Measurements from ENCODE around the gene TCTN1.
A peak's percentile ranks its signal among the peaks of the same experiment; 100 is the strongest.
"Not testable (repeated sequence)": the region's sequence is repeated elsewhere in the genome, so short reads cannot be mapped to it uniquely, and the experiment has no call there.

Gene TCTN1

DNA sequence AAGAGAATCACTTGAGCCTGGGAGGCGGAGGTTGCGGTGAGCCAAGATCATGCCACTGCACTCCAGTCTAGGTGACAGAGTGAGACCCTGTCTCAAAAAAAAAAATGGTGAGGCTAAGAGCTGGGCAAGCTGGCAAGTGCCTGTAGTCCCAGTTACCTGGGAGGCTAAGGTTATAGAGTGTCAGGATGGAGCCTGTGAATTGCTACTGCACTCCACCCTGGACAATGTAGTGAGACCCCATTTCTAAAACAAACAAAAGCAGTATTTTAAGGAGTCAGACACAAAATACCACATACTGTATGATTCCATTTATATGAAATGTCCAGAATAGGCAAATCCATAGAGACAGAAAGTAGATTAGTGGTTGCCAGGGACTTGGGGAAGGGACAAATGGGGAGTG is 26.8 kb upstream of the TCTN1 start:
- DNase-seq: not testable (repeated sequence)

GRCh38 chr12:110590059-110590458 is 23.9 kb upstream of the TCTN1 start:
- DNase-seq: no peak

DNA sequence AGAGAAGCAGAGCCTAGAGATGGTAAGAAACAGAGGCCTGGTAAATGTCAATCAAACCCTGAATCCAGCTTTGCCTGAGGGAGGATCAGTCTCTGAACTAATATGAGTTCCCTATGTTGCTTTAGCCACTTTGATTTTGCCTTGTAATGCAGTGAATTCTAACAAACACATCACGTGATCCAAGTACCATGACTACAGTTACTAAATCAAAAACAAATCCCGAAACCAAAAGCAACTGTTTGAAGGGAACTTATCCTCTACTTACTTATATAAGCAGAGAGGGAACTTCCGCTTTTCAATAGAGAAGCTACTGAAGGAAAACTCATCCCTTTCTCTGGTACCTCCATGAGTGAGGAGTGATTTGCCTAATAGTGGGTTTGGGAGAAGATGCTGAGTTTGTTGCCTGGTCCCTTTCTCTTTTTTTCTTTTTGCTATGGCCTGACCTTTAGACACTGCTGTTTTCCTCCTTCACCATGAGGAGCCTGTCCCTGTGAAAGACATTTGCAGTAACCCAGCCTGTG is 23.1 kb upstream of the TCTN1 start:
- no peak for DNase-seq

- no peak for DNase-seq
Measured at GRCh38 chr12:110591451-110592051, 22.4 kb upstream of the TCTN1 start.

DNA sequence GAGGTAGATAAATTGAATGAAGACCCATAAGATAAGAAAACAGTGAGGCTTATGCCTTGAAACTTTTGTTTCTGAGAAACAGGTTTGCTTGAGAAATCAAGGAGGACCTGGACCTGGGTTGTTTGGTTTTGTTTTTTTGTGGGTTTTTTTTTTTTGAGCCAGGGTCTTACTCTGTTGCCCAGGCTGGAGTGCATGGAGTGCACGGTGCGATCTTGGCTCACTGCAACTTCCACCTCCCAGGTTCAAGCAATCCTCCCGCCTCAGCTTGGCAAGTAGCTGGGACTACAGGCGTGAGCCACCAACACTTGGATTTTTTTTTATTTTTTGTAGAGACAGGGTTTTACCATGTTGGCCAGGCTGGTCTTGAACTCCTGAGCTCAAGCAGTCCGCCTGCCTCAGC is 21.9 kb upstream of the TCTN1 start:
- no peak for DNase-seq

DNA sequence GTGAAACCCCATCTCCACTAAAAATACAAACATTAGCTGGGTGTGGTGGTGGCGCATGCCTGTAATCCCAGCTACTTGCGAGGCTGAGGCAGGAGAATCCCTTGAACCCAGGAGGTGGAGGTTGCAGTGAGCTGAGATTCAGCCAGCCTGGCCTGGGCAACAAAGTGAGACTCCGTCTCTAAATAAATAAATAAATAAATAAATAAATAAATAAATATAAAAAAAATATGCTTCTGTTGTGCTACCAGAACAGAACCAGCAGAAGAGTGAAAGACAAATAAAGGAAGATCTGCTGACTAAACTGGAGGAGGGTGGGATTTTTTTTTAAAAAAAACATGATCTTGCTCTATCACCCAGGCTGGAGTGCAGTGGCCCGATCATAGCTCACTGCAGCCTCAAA is 21.0 kb upstream of the TCTN1 start:
- DNase-seq: not testable (repeated sequence)

DNA sequence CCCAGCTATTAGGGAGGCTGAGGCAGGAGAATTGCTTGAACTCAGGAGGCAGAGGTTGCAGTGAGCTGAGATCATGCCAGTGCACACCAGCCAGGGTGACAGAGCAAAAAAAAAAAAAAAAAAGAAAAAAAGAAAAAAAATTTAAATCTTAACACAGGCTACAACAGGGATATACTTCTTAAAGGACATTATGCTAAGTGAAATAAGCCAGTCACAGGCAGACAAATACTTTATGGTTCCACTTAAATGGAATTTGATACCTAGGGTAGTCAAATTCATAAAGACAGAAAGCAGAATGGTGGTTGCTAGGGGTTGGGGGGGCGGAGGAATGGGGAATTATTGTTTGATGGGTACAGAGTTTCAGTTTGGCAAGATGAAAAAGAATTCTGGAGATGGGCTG is 16.0 kb upstream of the TCTN1 start:
- no peak for DNase-seq

DNA sequence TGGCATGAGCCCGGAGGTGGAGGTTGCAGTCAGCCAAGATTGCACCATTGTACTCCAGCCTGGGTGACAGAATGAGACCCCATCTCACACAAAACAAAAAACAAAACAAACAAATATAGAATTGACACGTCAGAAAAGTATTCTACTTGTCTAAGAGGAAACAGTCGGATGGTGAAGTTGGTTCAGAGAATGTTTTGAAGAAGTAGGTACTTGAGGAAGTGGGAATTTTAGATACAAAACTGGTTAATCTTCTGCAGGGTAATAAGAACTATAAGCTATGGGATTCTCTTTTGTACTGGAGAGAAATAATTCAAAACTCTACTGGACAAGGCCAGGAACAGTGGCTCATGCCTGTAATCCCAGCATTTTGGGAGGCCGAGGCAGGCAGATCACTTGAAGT is 14.6 kb upstream of the TCTN1 start:
- DNase-seq: no peak

DNA sequence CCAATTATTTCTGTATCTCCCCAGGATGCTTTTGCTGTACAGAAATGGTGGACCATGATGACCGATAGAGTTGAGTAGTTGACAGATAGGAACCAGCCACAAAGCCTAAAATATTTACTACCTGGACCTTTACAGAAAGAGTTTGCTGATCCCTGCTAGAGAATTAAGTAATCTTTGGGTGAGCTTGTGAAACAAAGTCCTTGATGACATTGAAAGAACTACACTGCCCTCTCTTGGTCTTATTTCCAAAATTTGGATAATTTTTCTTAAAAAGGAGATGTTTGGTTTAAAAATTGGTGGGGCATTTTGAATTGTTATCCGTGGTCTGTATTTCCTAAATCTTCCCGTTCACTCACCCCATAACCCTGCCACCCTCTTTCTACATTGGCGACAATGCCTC is 13.7 kb upstream of the TCTN1 start:
- no peak for DNase-seq

DNA sequence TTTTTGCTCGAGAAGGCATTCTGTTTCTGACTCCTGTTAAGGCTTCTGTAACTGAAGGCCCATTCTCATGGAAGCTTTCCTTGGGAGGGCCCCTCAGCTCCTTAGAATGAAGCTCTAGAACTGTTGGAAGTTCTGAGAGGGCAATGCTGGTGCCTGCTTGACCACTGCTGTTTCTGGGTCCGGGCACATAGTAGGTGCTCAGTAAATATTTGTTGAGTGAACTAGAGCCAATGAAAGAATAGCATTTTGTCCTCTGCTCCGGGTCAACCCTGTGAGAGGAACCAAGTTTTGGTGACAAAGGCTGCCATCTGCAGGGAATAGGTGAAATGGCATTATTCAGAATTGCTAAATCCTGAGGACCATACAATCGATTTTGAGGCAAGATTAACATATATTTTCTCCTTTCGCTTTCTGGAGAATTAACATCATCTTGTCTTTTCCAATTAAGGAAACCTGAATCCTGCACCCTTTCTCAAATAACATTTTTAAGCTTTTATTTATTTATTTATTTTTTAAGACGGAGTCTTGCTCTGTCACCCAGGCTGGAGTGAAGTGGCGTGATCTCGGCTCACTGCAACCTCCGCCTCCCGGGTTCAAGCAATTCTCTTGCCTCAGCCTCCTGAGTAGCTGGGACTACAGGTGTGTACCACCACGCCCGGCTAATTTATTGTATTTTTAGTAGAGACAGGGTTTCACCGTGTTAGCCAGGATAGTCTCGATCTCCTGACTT is 11.7 kb upstream of the TCTN1 start:
- peak in 1 of 2 experiments; percentile 7 for DNase-seq

DNA sequence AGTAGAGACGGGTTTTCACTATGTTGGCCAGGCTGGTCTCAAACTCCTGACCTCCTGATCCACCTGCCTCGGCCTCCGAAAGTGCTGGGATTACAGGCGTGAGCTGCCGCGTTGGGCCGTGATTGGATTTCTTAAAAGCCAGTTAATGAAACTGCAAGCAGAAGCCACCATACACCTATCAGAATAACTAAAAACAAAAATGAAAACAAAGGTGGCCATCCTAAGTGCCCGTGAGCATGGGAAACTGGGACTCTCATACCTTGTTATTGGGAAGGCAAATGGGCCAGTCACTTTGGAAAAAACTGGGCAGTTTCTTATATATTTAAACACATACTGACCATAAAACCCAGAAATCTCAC is 7.7 kb upstream of the TCTN1 start:
- no peak for DNase-seq

GRCh38 chr12:110613071-110613770 is 708 bp upstream of the TCTN1 start:
- no peak for DNase-seq

GRCh38 chr12:110615171-110615570 is 1.2 kb downstream of the TCTN1 start:
- DNase-seq: no peak

DNA sequence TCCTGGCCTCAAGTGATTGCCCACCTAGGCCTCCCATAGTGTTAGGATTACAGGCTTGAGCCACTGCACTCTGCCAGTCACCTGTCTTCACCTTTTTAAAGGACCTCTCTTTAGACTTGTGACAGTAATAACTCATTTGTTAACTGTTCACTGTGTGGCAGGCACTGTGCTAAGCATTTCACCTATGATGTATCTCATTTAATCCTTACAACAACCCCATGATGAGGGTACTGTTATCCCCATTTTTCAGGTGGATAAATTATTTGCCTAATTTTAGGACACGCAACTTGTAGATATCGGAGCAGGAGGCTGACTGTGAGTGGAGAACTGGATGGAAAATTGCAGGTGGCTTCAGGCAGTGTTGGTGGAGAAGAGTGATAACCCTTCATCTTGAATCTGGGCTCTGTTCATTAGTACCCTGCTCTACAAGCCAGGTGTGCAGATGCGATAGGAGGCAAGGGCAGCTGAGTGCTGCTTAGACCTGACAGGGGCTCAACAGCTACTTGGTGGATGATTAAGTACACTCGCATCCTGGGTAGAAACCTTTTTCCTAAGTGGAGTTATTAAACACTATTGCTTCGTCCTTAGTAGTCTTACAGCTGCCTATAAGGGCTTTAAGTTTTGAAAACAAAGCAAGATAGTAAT is 2.7 kb downstream of the TCTN1 start:
- DNase-seq: peak; percentile 8 to 18

- no peak for DNase-seq
Measured at GRCh38 chr12:110619534-110619953, 5.6 kb downstream of the TCTN1 start.

GRCh38 chr12:110622582-110622981 is 8.7 kb downstream of the TCTN1 start:
- DNase-seq: no peak

GRCh38 chr12:110627500-110628195 is 13.7 kb downstream of the TCTN1 start:
- no peak for DNase-seq

GRCh38 chr12:110635055-110635454 is 21.1 kb downstream of the TCTN1 start:
- no peak for DNase-seq

GRCh38 chr12:110636516-110636915 is 22.6 kb downstream of the TCTN1 start:
- DNase-seq: no peak

GRCh38 chr12:110637869-110638441 is 24.0 kb downstream of the TCTN1 start:
- no peak for DNase-seq

DNA sequence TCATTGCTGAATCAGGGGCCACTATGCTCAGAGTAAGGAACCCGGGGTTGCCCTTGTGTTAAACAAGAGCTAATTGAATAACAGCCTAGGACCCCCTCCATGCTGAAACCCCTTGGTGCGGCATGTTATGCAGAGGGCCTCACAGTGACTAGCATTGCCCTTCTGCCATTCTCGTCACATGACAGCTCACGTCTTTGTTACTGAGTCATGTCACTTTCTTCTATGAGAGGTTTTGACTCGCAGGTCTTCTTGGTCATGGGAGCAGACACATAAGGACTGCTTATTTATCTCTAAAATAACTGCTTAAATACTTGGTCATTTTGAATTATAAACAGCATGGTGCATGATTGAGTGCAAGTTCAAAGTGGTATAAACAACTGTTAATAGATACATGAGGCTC is 24.9 kb downstream of the TCTN1 start:
- DNase-seq: no peak

GRCh38 chr12:110639336-110640141 is 25.6 kb downstream of the TCTN1 start:
- no peak for DNase-seq

All from NCI-H187 (cell line).